Ovary (tissue), 3 donors: Measurements from ENCODE around the gene SURF6.

ENCODE experiments used
- CTCF ChIP-seq, 3 donors: fragments of 450-650 bp in 2 of 3; fragments of 200-600 bp in 1 of 3; IDR thresholded peaks; one replicate each; pipeline versions ENCODE4 v1.5.1 to v1.8.0; 2016 to 2022; ENCODE audit warnings: antibody characterized with exemption in 3 of 3, mild to moderate bottlenecking in 1 of 3
- EP300 ChIP-seq: sonication (generic); formaldehyde crosslinking; IDR thresholded peaks from one replicate; pipeline ENCODE4 v1.6.1; 2017; ENCODE audit warnings: antibody characterized with exemption
- POLR2A ChIP-seq: fragments of 450-650 bp; IDR thresholded peaks from one replicate; pipeline ENCODE4 v1.6.1; 2017; ENCODE audit warnings: antibody characterized with exemption, mild to moderate bottlenecking, moderate library complexity
- donor health status: DM: no; HTN: no; CAD: no.

GRCh38 chr9:133342570-133342969 lies 6.6 kb upstream of the SURF6 start:
- no peak for TF ChIP-seq CTCF (IDR thresholded peaks at IDR 0.05)
- no peak for TF ChIP-seq EP300
- no peak for TF ChIP-seq POLR2A
